Measurements from ENCODE around the gene PIGS. TPM values are rescaled to one million over a fixed set of nuclear protein-coding genes. Genes with fewer than 3 reads are reported as not detected.

Gene PIGS
- total RNA-seq, 1 experiment from 2014 or later, result 50.9 TPM

GRCh38 chr17:28507567-28508203 is 63.6 kb downstream of the PIGS start:
- CTCF ChIA-PET, result interaction anchor here (0.7 to 1.0 kb wide), 2 partner anchors 10 to 1102 kb away, joined by 5 read pairs; no protein-coding TSS in a partner anchor
- H3K4me1 Mint-ChIP-seq (ENCODE audit: low read depth, unreplicated experiment), result peaks cover 6% of the 10 kb centered on the region
- BruUV-seq (replicated peaks), result no TSS peak
- H3K27ac Mint-ChIP-seq (ENCODE audit: unreplicated experiment), result no peak overlapping the region
- H3K36me3 Mint-ChIP-seq (ENCODE audit: insufficient read depth, unreplicated experiment), result no peaks in the 10 kb centered on the region
- intact Hi-C loops (cut with micrococcal nuclease; ENCODE audit: unreplicated experiment), result no loop called here
- no peaks in the 10 kb centered on the region for H3K9me3 Mint-ChIP-seq (ENCODE audit: low read depth, unreplicated experiment)
- TF ChIP-seq CTCF (IDR thresholded peaks at IDR 0.05; ENCODE audit: unreplicated experiment), result no peak
- no peak for DNase-seq
- H3K27me3 Mint-ChIP-seq (ENCODE audit: unreplicated experiment), result peaks cover 93% of the 10 kb centered on the region
- H3K4me3 Mint-ChIP-seq (ENCODE audit: low read depth, unreplicated experiment), result no peak overlapping the region

GRCh38 chr17:28506763-28507487 is 64.4 kb downstream of the PIGS start:
- no peak overlapping the region for H3K4me3 Mint-ChIP-seq (ENCODE audit: low read depth, unreplicated experiment)
- TF ChIP-seq CTCF (IDR thresholded peaks at IDR 0.05; ENCODE audit: unreplicated experiment), result no peak
- no TSS peak for BruUV-seq (replicated peaks)
- no peak for DNase-seq
- H3K36me3 Mint-ChIP-seq (ENCODE audit: insufficient read depth, unreplicated experiment), result no peaks in the 10 kb centered on the region
- CTCF ChIA-PET, result interaction anchor here (1.0 kb wide), 1 partner anchor 9 kb away, joined by 5 read pairs; no protein-coding TSS in a partner anchor
- H3K27me3 Mint-ChIP-seq (ENCODE audit: unreplicated experiment), result peaks cover 85% of the 10 kb centered on the region
- peaks cover 6% of the 10 kb centered on the region for H3K4me1 Mint-ChIP-seq (ENCODE audit: low read depth, unreplicated experiment)
- H3K9me3 Mint-ChIP-seq (ENCODE audit: low read depth, unreplicated experiment), result no peaks in the 10 kb centered on the region
- no peak overlapping the region for H3K27ac Mint-ChIP-seq (ENCODE audit: unreplicated experiment)
- intact Hi-C loops (cut with micrococcal nuclease; ENCODE audit: unreplicated experiment), result no loop called here

- intact Hi-C loops (cut with micrococcal nuclease; ENCODE audit: unreplicated experiment), result no loop called here
- Mint-ChIP-seq H3K36me3 (ENCODE audit: insufficient read depth, unreplicated experiment) (no peaks in the 10 kb centered on the region), H3K9me3 (ENCODE audit: low read depth, unreplicated experiment) (no peaks in the 10 kb centered on the region), H3K27ac (ENCODE audit: unreplicated experiment) (no peak within 1 kb of the TSS), H3K4me1 (ENCODE audit: low read depth, unreplicated experiment) (peaks cover 6% of the 10 kb centered on the region), H3K27me3 (ENCODE audit: unreplicated experiment) (peaks cover 77% of the 10 kb centered on the region), H3K4me3 (ENCODE audit: low read depth, unreplicated experiment) (no peak within 1 kb of the TSS)
- BruUV-seq (replicated peaks), result no TSS peak
- DNase-seq, result no peak
- CTCF ChIA-PET, result no interaction called here
- TF ChIP-seq CTCF (IDR thresholded peaks at IDR 0.05; ENCODE audit: unreplicated experiment), result no peak
Observed at GRCh38 chr17:28505986-28506665, 65.2 kb downstream of the PIGS start, which contains the start of gene FOXN1. Gene FOXN1, plus strand, starts transcription at chr17:28506348. Its CDS starts 17,622 bp downstream, at chr17:28523970.

GRCh38 chr17:28503420-28503819 is 67.9 kb downstream of the PIGS start:
- H3K27me3 Mint-ChIP-seq (ENCODE audit: unreplicated experiment), result peaks cover 50% of the 10 kb centered on the region
- H3K27ac Mint-ChIP-seq (ENCODE audit: unreplicated experiment), result no peak overlapping the region
- intact Hi-C loops (cut with micrococcal nuclease; ENCODE audit: unreplicated experiment), result no loop called here
- no TSS peak for BruUV-seq (replicated peaks)
- no peaks in the 10 kb centered on the region for H3K36me3 Mint-ChIP-seq (ENCODE audit: insufficient read depth, unreplicated experiment)
- CTCF ChIA-PET, result no interaction called here
- H3K4me3 Mint-ChIP-seq (ENCODE audit: low read depth, unreplicated experiment), result no peak overlapping the region
- no peak for DNase-seq
- TF ChIP-seq CTCF (IDR thresholded peaks at IDR 0.05; ENCODE audit: unreplicated experiment), result no peak
- H3K4me1 Mint-ChIP-seq (ENCODE audit: low read depth, unreplicated experiment), result peaks cover 5% of the 10 kb centered on the region
- H3K9me3 Mint-ChIP-seq (ENCODE audit: low read depth, unreplicated experiment), result no peaks in the 10 kb centered on the region

Other genes starting within 250 kb of the PIGS start
- 31.9 and 32.1 TPM in 2 replicates for gene IFT20, start 236.1 kb downstream of the PIGS start, total RNA-seq (2022)
- gene TNFAIP1, start 235.8 kb downstream of the PIGS start, total RNA-seq (2022), result 45.9 and 49.4 TPM in 2 replicates
- gene POLDIP2, start 214.0 kb downstream of the PIGS start, total RNA-seq (2022), result 82.7 and 85.9 TPM in 2 replicates
- gene SEBOX, start 206.3 kb downstream of the PIGS start, total RNA-seq (2022), result not detected in 2 replicates
- gene VTN, start 201.2 kb downstream of the PIGS start, total RNA-seq (2022), result 0.22 TPM in 1 of 2 replicates, not detected in the other
- 7.1 and 8.1 TPM in 2 replicates for gene SARM1, start 199.8 kb downstream of the PIGS start, total RNA-seq (2022)
- 13.3 and 17.0 TPM in 2 replicates for gene SLC46A1, start 165.3 kb downstream of the PIGS start, total RNA-seq (2022)
- not detected in 2 replicates for gene SLC13A2, start 97.9 kb downstream of the PIGS start, total RNA-seq (2022)
- gene FOXN1, start 65.2 kb downstream of the PIGS start, total RNA-seq (2022), result not detected in 2 replicates
- 13.0 and 14.6 TPM in 2 replicates for gene UNC119, start 18.9 kb downstream of the PIGS start, total RNA-seq (2022)
- gene ALDOC, start 5.4 kb upstream of the PIGS start, total RNA-seq (2022), result 2.6 and 2.8 TPM in 2 replicates
- gene SPAG5, start 27.5 kb upstream of the PIGS start, total RNA-seq (2022), result 69.3 and 82.1 TPM in 2 replicates
- gene RSKR, start 42.7 kb upstream of the PIGS start, total RNA-seq (2022), result 35.1 and 42.1 TPM in 2 replicates
- gene BLTP2, start 73.6 kb upstream of the PIGS start, total RNA-seq (2022), result 158 and 160 TPM in 2 replicates
- gene SDF2, start 90.4 kb upstream of the PIGS start, total RNA-seq (2022), result 58.0 and 75.1 TPM in 2 replicates
- 107 and 110 TPM in 2 replicates for gene SUPT6H, start 90.7 kb upstream of the PIGS start, total RNA-seq (2022)
- 4.2 and 4.3 TPM in 2 replicates for gene PROCA1, start 140.4 kb upstream of the PIGS start, total RNA-seq (2022)
- gene RAB34, start 146.3 kb upstream of the PIGS start, total RNA-seq (2022), result 34.5 and 35.3 TPM in 2 replicates
- gene RPL23A, start 148.5 kb upstream of the PIGS start, total RNA-seq (2022), result 1,148 and 1,217 TPM in 2 replicates
- gene TLCD1, start 154.7 kb upstream of the PIGS start, total RNA-seq (2022), result 44.9 and 49.3 TPM in 2 replicates
- gene NEK8, start 157.3 kb upstream of the PIGS start, total RNA-seq (2022), result 10.8 and 11.4 TPM in 2 replicates
- gene TRAF4, start 172.5 kb upstream of the PIGS start, total RNA-seq (2022), result 201 and 202 TPM in 2 replicates